SK-N-SH (cell line): ENCODE data around the gene IWS1.

Experiments
- CTCF ChIP-seq: fragments of 200-600 bp; sonication (generic); IDR thresholded peaks from 2 replicates; pipeline ENCODE4 v1.6.1; 2017; ENCODE audit warnings: antibody characterized with exemption, mild to moderate bottlenecking, moderate library complexity
- ELF1 ChIP-seq: IDR thresholded peaks from 2 replicates; pipeline ENCODE4 v1.4.0; 2012
- IRF3 ChIP-seq: fragments of 150-350 bp; IDR thresholded peaks from 2 replicates; pipeline ENCODE4 v1.6.1; 2016; ENCODE audit warnings: mild to moderate bottlenecking, low read depth, low read length
- MXI1 ChIP-seq: IDR thresholded peaks from 2 replicates; pipeline ENCODE4 v1.6.1; 2012; ENCODE audit warnings: mild to moderate bottlenecking, low read depth, low read length, improper control_type of control experiment
- TAF1 ChIP-seq: IDR thresholded peaks from 2 replicates; pipeline ENCODE4 v1.6.1; 2012; ENCODE audit warnings: low read depth, mild to moderate bottlenecking, low read length, moderate library complexity, borderline replicate concordance
- TF ChIP-seq, protein P1 (sequence below): fragments of 150-350 bp; IDR thresholded peaks from 2 replicates; pipeline ENCODE4 v1.6.1; 2017; ENCODE audit warnings: antibody characterized with exemption, low read length, low read depth, borderline replicate concordance

- TF ChIP-seq, protein P1, sequence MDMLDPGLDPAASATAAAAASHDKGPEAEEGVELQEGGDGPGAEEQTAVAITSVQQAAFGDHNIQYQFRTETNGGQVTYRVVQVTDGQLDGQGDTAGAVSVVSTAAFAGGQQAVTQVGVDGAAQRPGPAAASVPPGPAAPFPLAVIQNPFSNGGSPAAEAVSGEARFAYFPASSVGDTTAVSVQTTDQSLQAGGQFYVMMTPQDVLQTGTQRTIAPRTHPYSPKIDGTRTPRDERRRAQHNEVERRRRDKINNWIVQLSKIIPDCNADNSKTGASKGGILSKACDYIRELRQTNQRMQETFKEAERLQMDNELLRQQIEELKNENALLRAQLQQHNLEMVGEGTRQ = no peak
- no peak for TF ChIP-seq TAF1
- TF ChIP-seq CTCF = no peak
- no peak for TF ChIP-seq ELF1
- TF ChIP-seq MXI1 = no peak
- TF ChIP-seq IRF3 = no peak
These were observed 15.1 kb downstream of the IWS1 start for GRCh38 chr2:127511090-127511695.
